OCI-LY1 (cell line): Measurements from ENCODE around the gene CIB4.

Source experiments
- CTCF ChIP-seq: fragments of 200-600 bp; sonication (generic), shearing (Covaris generic); IDR thresholded peaks from 2 replicates; pipeline ENCODE4 v1.5.1; 2017; ENCODE audit warnings: mild to moderate bottlenecking, antibody characterized with exemption, low read length, moderate library complexity, mixed read lengths
- EZH2 ChIP-seq: fragments of 200-600 bp; sonication (generic), shearing (Covaris generic); IDR thresholded peaks from 2 replicates; pipeline ENCODE4 v1.8.0; 2017; ENCODE audit warnings: borderline replicate concordance, mixed run types, mild to moderate bottlenecking, antibody characterized with exemption, low read length, moderate library complexity, mixed read lengths

GRCh38 chr2:26559044-26559405, 82.1 kb downstream of the CIB4 start:
- TF ChIP-seq CTCF = no peak
- no peak for TF ChIP-seq EZH2
